ENCODE measurements around the gene HYI.

GRCh38 chr1:43469932-43470331 lies 16.2 kb upstream of the HYI start:
- TF ChIP-seq ZNF274 (IDR thresholded peaks at IDR 0.05; ENCODE audit: low read depth, low read length), result no peak
- no peak for TF ChIP-seq YY1 (IDR thresholded peaks at IDR 0.05; ENCODE audit: insufficient read depth, insufficient read length)
